Esophagus muscularis mucosa (tissue), 4 donors: ENCODE results near the gene CDH22.

Experiments used
- CTCF ChIP-seq, 3 experiments: fragments of 200-600 bp in 2 of 3; fragments of 450-650 bp in 1 of 3; sonication (generic) in 2 of 3; IDR thresholded peaks; one replicate each; pipeline ENCODE4 v1.5.1; 2017 to 2019; ENCODE audit warnings: antibody characterized with exemption in 3 of 3, mild to moderate bottlenecking in 2 of 3, moderate library complexity in 1 of 3
- EP300 ChIP-seq: sonication (generic); formaldehyde crosslinking; IDR thresholded peaks from one replicate; pipeline ENCODE4 v1.6.1; 2017; ENCODE audit warnings: antibody characterized with exemption
- POLR2A ChIP-seq: fragments of 450-650 bp; IDR thresholded peaks from one replicate; pipeline ENCODE4 v1.6.1; 2017; ENCODE audit warnings: antibody characterized with exemption, moderate library complexity, mild to moderate bottlenecking, low read depth

- no peak for TF ChIP-seq CTCF (IDR thresholded peaks at IDR 0.05)
- TF ChIP-seq EP300 = no peak
- no peak for TF ChIP-seq POLR2A
Measured at GRCh38 chr20:46235077-46235476, 73.2 kb downstream of the CDH22 start.
